ENCODE measurements around the gene QRFP.

The QRFP gene

DNA sequence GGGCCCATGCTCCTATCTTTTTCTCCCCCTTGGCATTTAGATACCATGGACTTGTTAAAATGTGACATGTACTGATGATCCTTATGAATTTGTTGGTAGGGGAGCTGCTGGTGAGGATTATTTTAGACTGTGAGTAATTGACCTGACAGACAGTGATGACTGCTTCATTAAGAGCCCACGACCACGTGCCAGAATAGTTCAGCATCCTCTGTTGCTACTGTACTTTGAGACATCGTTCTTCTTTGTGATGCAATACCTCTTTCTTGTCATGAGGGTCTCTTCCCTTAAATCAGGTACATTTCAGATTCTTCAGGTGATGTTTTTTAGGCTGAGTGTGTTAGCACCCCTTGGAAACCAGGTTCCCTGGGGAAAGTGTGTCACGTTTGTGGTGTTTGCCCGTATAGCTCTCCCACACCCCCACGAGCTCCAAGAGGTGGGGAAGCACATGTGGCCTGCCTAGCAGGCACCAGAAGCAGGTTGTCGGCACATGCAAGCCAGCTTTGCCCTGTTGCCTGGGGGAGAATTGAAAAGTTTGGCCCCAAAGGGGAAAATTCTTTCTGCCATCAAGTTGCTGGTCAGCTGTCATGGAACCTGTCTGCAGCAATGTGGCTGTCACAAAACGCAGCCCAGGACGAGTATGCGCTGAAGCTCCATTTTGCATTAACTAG lies 25.1 kb downstream of the QRFP start:
- Histone ChIP-seq H3K4me2 (ENCODE audit: low read depth, low read length, poor library complexity, severe bottlenecking) (no peak overlapping the region), H3K4me3 (ENCODE audit: insufficient read depth, low read length, poor library complexity, severe bottlenecking) (no peak overlapping the region), H2AFZ (ENCODE audit: low read depth, low read length, severe bottlenecking) (no peak overlapping the region), H3K9ac (ENCODE audit: low read length) (no peak overlapping the region), H4K20me1 (ENCODE audit: low read depth, low read length) (no peaks in the 10 kb centered on the region), H3F3A (ENCODE audit: insufficient read depth) (no peaks in the 10 kb centered on the region), H3K27ac (ENCODE audit: low read depth, low read length) (no peak overlapping the region), H3K27me3 (ENCODE audit: low read length) (no peaks in the 10 kb centered on the region), H3K9me2 (replicated peaks; ENCODE audit: insufficient read depth, low read length) (no peaks in the 10 kb centered on the region), H3K36me3 (ENCODE audit: low read length) (no peaks in the 10 kb centered on the region), H3K9me3 (ENCODE audit: insufficient read depth, low read length) (no peaks in the 10 kb centered on the region), H3K79me2 (ENCODE audit: insufficient read depth, low read length) (no peaks in the 10 kb centered on the region)
- TF ChIP-seq EZH2phosphoT487 (conservative IDR thresholded peaks at IDR 0.05; ENCODE audit: low read length) = no peak
- TF ChIP-seq, protein P1, sequence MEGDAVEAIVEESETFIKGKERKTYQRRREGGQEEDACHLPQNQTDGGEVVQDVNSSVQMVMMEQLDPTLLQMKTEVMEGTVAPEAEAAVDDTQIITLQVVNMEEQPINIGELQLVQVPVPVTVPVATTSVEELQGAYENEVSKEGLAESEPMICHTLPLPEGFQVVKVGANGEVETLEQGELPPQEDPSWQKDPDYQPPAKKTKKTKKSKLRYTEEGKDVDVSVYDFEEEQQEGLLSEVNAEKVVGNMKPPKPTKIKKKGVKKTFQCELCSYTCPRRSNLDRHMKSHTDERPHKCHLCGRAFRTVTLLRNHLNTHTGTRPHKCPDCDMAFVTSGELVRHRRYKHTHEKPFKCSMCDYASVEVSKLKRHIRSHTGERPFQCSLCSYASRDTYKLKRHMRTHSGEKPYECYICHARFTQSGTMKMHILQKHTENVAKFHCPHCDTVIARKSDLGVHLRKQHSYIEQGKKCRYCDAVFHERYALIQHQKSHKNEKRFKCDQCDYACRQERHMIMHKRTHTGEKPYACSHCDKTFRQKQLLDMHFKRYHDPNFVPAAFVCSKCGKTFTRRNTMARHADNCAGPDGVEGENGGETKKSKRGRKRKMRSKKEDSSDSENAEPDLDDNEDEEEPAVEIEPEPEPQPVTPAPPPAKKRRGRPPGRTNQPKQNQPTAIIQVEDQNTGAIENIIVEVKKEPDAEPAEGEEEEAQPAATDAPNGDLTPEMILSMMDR (IDR thresholded peaks at IDR 0.05; ENCODE audit: insufficient read depth, low read length, poor library complexity, severe bottlenecking) = no peak

DNA sequence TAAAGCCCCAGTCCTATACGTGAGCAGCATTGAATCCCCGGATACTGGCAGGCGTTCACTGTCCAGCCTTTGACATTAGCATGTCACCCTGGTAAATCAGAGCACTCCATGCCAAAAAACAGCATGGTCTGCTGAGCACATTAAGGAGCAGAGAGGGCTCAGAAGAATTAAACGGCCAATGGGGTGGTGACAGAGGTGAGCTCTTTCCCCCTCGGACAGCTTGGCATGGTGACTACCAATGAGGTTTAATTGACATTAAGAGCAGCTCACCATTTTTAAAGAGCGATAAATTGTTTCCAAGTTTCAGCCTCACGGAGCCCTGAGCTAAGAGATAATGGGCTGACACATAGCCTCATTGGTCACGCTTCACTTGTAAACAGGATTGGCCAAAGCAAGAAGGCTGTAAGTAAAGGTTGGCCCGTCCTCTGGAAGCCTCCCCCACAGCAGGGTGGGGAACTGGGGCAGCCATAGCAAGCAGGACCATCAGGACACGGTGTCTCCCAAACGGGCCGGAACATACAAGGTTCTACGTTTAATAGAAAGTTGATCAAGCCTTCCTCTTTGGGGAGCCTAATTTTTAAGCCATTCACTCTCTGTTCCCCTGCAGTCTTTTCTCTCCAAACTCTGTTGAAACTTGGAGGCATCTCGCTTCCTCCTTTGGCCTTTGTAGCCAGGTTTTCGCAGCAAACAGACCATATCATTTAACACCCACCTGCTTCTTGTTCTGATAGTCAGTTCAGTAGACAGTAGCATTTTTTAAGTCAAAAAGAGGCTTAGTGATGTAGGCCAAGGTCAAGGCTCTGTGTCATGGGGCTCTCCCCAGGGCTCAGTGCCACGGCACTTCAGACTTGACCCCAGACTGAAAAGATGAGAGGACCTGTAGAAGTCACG lies 25.9 kb downstream of the QRFP start:
- no peak overlapping the region for H2AFZ ChIP-seq (ENCODE audit: low read depth, low read length, severe bottlenecking)
- no peak overlapping the region for H3K4me3 ChIP-seq (ENCODE audit: insufficient read depth, low read length, poor library complexity, severe bottlenecking)
- H3K36me3 ChIP-seq (ENCODE audit: low read length) = no peaks in the 10 kb centered on the region
- H3K9me3 ChIP-seq (ENCODE audit: insufficient read depth, low read length) = no peaks in the 10 kb centered on the region
- no peaks in the 10 kb centered on the region for H3F3A ChIP-seq (ENCODE audit: insufficient read depth)
- H3K79me2 ChIP-seq (ENCODE audit: insufficient read depth, low read length) = no peaks in the 10 kb centered on the region
- no peaks in the 10 kb centered on the region for H4K20me1 ChIP-seq (ENCODE audit: low read depth, low read length)
- H3K9ac ChIP-seq (ENCODE audit: low read length) = no peak overlapping the region
- H3K27me3 ChIP-seq (ENCODE audit: low read length) = no peaks in the 10 kb centered on the region
- no peaks in the 10 kb centered on the region for H3K9me2 ChIP-seq (replicated peaks; ENCODE audit: insufficient read depth, low read length)
- H3K4me2 ChIP-seq (ENCODE audit: low read depth, low read length, poor library complexity, severe bottlenecking) = no peak overlapping the region
- H3K27ac ChIP-seq (ENCODE audit: low read depth, low read length) = no peak overlapping the region
- TF ChIP-seq EZH2phosphoT487 (conservative IDR thresholded peaks at IDR 0.05; ENCODE audit: low read length) = no peak
- TF ChIP-seq, protein P1 (IDR thresholded peaks at IDR 0.05; ENCODE audit: insufficient read depth, low read length, poor library complexity, severe bottlenecking) = no peak

DNA sequence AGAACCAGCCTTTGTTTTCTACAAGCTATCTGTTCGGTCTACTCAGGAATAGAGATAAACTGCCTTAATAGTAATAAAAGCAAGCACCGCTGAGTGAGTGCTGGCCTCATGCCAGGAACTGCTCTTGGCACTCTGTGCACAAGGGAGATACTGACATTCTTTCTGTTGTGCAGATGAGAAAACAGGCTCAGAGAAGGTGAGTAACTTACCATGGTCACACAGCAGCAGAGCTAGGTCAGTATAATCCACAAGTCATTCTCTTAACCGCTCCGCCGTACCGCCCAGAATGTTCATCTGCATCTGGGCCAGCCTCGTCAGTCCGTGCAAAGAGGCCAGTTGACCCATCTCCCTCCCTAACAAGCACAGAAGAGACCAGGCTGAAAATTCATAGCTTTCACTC lies 27.4 kb downstream of the QRFP start:
- Histone ChIP-seq H4K20me1 (ENCODE audit: low read depth, low read length) (no peaks in the 10 kb centered on the region), H3K4me3 (ENCODE audit: insufficient read depth, low read length, poor library complexity, severe bottlenecking) (no peak overlapping the region), H3K9ac (ENCODE audit: low read length) (no peak overlapping the region), H3K79me2 (ENCODE audit: insufficient read depth, low read length) (no peaks in the 10 kb centered on the region), H3K9me3 (ENCODE audit: insufficient read depth, low read length) (no peaks in the 10 kb centered on the region), H3K4me2 (ENCODE audit: low read depth, low read length, poor library complexity, severe bottlenecking) (no peak overlapping the region), H3K9me2 (replicated peaks; ENCODE audit: insufficient read depth, low read length) (no peaks in the 10 kb centered on the region), H2AFZ (ENCODE audit: low read depth, low read length, severe bottlenecking) (no peak overlapping the region), H3K27ac (ENCODE audit: low read depth, low read length) (no peak overlapping the region), H3K27me3 (ENCODE audit: low read length) (no peaks in the 10 kb centered on the region), H3K36me3 (ENCODE audit: low read length) (no peaks in the 10 kb centered on the region), H3F3A (ENCODE audit: insufficient read depth) (no peaks in the 10 kb centered on the region)
- TF ChIP-seq EZH2phosphoT487 (conservative IDR thresholded peaks at IDR 0.05; ENCODE audit: low read length) = no peak
- TF ChIP-seq, protein P1 (IDR thresholded peaks at IDR 0.05; ENCODE audit: insufficient read depth, low read length, poor library complexity, severe bottlenecking) = no peak

All from SU-DHL-6 (cell line).